H1 (cell line): ENCODE data around the gene SLC44A1. TPM values are rescaled to one million over a fixed set of nuclear protein-coding genes. Genes with fewer than 3 reads are reported as not detected.

Experiments
- CTCF ChIA-PET: fragments of 300-600 bp; sonication (Branson Sonifier 250); formaldehyde crosslinking; loops from one replicate; lab custom pipeline; 2021; ENCODE audit not compliant: partially characterized antibody; lab: Charles Lee
- POLR2A ChIA-PET: fragments of 300-600 bp; sonication (Branson Sonifier 250); formaldehyde crosslinking; loops from one replicate; lab custom pipeline; 2021; ENCODE audit warnings: inconsistent platforms; ENCODE audit not compliant: partially characterized antibody; lab: Charles Lee
- DNase-seq, 2 experiments: peaks; one replicate each; pipeline versions ENCODE4 v3.0.0 to v3.0.0-alpha.2; 2010 to 2022; ENCODE audit warnings: low spot score in 2 of 2, low read depth in 1 of 2, mixed read lengths in 1 of 2
- FAIRE-seq: peaks from 2 replicates; lab custom pipeline; 2011; peaks lifted over from hg19 to GRCh38; lab: Jason Lieb, UNC
- H2AFZ ChIP-seq: 2 replicates; pipeline ENCODE4 v1.8.1; 2012; ENCODE audit warnings: low read length, inconsistent platforms
- H2AK5ac ChIP-seq: 2 replicates; pipeline ENCODE4 v1.6.1; 2013; ENCODE audit warnings: low read depth, low read length
- H2BK120ac ChIP-seq: replicated peaks from 2 replicates; pipeline ENCODE3; 2013; ENCODE audit warnings: low read depth, low read length, inconsistent platforms
- H2BK12ac ChIP-seq: 2 replicates; pipeline ENCODE4 v1.6.1; 2013; ENCODE audit warnings: low read depth, low read length
- H2BK15ac ChIP-seq: 2 replicates; pipeline ENCODE4 v1.6.1; 2013; ENCODE audit warnings: low read length
- H2BK20ac ChIP-seq: 2 replicates; pipeline ENCODE4 v1.6.1; 2013; ENCODE audit warnings: low read length
- H2BK5ac ChIP-seq: 2 replicates; pipeline ENCODE4 v1.6.1; 2013; ENCODE audit warnings: low read depth, low read length
- H3K14ac ChIP-seq: 2 replicates; pipeline ENCODE4 v1.6.1; 2013; ENCODE audit warnings: inconsistent platforms; ENCODE audit not compliant: insufficient read length
- H3K18ac ChIP-seq: 2 replicates; pipeline ENCODE4 v1.6.1; 2013; ENCODE audit warnings: low read length; ENCODE audit errors: extremely low read depth
- H3K23ac ChIP-seq: 2 replicates; pipeline ENCODE4 v1.6.1; 2013; ENCODE audit warnings: inconsistent platforms; ENCODE audit not compliant: insufficient read length
- H3K23me2 ChIP-seq: 2 replicates; pipeline ENCODE4 v1.6.1; 2013; ENCODE audit warnings: low read depth, low read length
- H3K27ac ChIP-seq: 2 replicates; pipeline ENCODE4 v1.6.1; 2011; ENCODE audit warnings: low read depth, low read length, inconsistent platforms
- H3K27me3 ChIP-seq, 4 experiments: replicated peaks in 1 of 4; 1 replicate in 1 of 4; 2 replicates in 3 of 4; pipeline versions ENCODE4 v1.6.1 to v1.8.1; 2011 to 2013; ENCODE audit warnings: low read length in 3 of 4, mild to moderate bottlenecking in 3 of 4, inconsistent platforms in 2 of 4, mixed read lengths in 2 of 4, moderate library complexity in 1 of 4; ENCODE audit not compliant: control insufficient read depth in 3 of 4, insufficient read depth in 3 of 4; ENCODE audit errors: extremely low read depth in 1 of 4
- H3K36me3 ChIP-seq, 4 experiments: 2 replicates each; pipeline versions ENCODE4 v1.6.1 to v1.8.1; 2011 to 2013; ENCODE audit warnings: mild to moderate bottlenecking in 4 of 4, low read length in 3 of 4, moderate library complexity in 2 of 4, control low read depth in 1 of 4, inconsistent platforms in 1 of 4; ENCODE audit not compliant: insufficient read depth in 4 of 4, control insufficient read depth in 2 of 4
- H3K4ac ChIP-seq: replicated peaks from 2 replicates; pipeline ENCODE3; 2013; ENCODE audit warnings: low read length, low read depth, mixed read lengths, inconsistent platforms; ENCODE audit not compliant: insufficient read length
- H3K4me1 ChIP-seq, 4 experiments: replicated peaks in 1 of 4; 1 replicate in 1 of 4; 2 replicates in 3 of 4; pipeline versions ENCODE4 v1.6.1 to v1.8.1; 2011 to 2013; ENCODE audit warnings: low read length in 3 of 4, inconsistent platforms in 2 of 4, mixed read lengths in 1 of 4; ENCODE audit not compliant: insufficient read depth in 4 of 4, control insufficient read depth in 3 of 4
- H3K4me2 ChIP-seq, 2 experiments: 2 replicates each; pipeline versions ENCODE4 v1.6.1 to v1.8.1; 2011 to 2013; ENCODE audit warnings: low read depth in 2 of 2, low read length in 2 of 2, control low read depth in 1 of 2, inconsistent platforms in 1 of 2, mild to moderate bottlenecking in 1 of 2; ENCODE audit not compliant: insufficient read depth in 1 of 2
- H3K4me3 ChIP-seq, 4 experiments: fragments of 200-600, 300-600 bp in 1 of 4; sonication (generic), shearing (Covaris generic), sonication (Bioruptor Twin) in 1 of 4; 2 replicates each; pipeline versions ENCODE4 v1.5.1 to v1.8.1; 2011 to 2016; ENCODE audit warnings: low read length in 4 of 4, low read depth in 3 of 4, control low read depth in 2 of 4, inconsistent platforms in 2 of 4, mild to moderate bottlenecking in 2 of 4, mixed read lengths in 1 of 4, moderate library complexity in 1 of 4; ENCODE audit not compliant: insufficient read depth in 2 of 4; ENCODE audit errors: extremely low read depth in 1 of 4
- H3K56ac ChIP-seq: replicated peaks from 2 replicates; pipeline ENCODE3; 2013; ENCODE audit warnings: low read depth, mild to moderate bottlenecking, mixed read lengths, low read length, inconsistent platforms; ENCODE audit not compliant: insufficient read length
- H3K79me1 ChIP-seq: 2 replicates; pipeline ENCODE4 v1.6.1; 2013; ENCODE audit warnings: low read depth, low read length, control low read depth
- H3K79me2 ChIP-seq, 2 experiments: 2 replicates each; pipeline versions ENCODE4 v1.6.1 to v1.8.1; 2012 to 2013; ENCODE audit warnings: low read length in 2 of 2, mild to moderate bottlenecking in 2 of 2, inconsistent platforms in 1 of 2; ENCODE audit not compliant: insufficient read depth in 2 of 2, control insufficient read depth in 1 of 2
- H3K9ac ChIP-seq, 4 experiments: replicated peaks in 1 of 4; 1 replicate in 1 of 4; 2 replicates in 3 of 4; pipeline versions ENCODE4 v1.6.1 to v1.8.1; 2011 to 2013; ENCODE audit warnings: low read depth in 3 of 4, low read length in 3 of 4, control low read depth in 2 of 4, mild to moderate bottlenecking in 2 of 4, moderate library complexity in 2 of 4, inconsistent platforms in 1 of 4; ENCODE audit errors: extremely low read depth in 1 of 4
- H3K9me3 ChIP-seq, 2 experiments: 2 replicates each; pipeline versions ENCODE4 v1.6.1 to v1.8.1; 2012 to 2013; ENCODE audit warnings: mild to moderate bottlenecking in 2 of 2, moderate library complexity in 2 of 2, control low read depth in 1 of 2, inconsistent platforms in 1 of 2, low read depth in 1 of 2, low read length in 1 of 2, mixed read lengths in 1 of 2; ENCODE audit not compliant: insufficient read depth in 2 of 2
- H4K20me1 ChIP-seq, 2 experiments: replicated peaks in 1 of 2; 2 replicates each; pipeline versions ENCODE3 to v1.8.1; 2011 to 2013; ENCODE audit warnings: inconsistent platforms in 2 of 2, low read length in 2 of 2, mild to moderate bottlenecking in 1 of 2; ENCODE audit not compliant: insufficient read depth in 2 of 2, control insufficient read depth in 1 of 2
- H4K5ac ChIP-seq: 2 replicates; pipeline ENCODE4 v1.6.1; 2013; ENCODE audit warnings: low read length, low read depth, mixed read lengths, inconsistent platforms; ENCODE audit not compliant: insufficient read length
- H4K8ac ChIP-seq: 2 replicates; pipeline ENCODE4 v1.8.0; 2013; ENCODE audit warnings: mild to moderate bottlenecking, moderate library complexity, low read length, inconsistent platforms; ENCODE audit not compliant: insufficient read depth; ENCODE audit errors: extremely low read depth
- H4K91ac ChIP-seq: replicated peaks from 2 replicates; pipeline ENCODE3; 2013; ENCODE audit warnings: low read length, mixed read lengths, inconsistent platforms; ENCODE audit not compliant: insufficient read length
- MAFK ChIP-seq: IDR thresholded peaks from 2 replicates; pipeline ENCODE4 v1.6.1; 2012; ENCODE audit warnings: low read depth, mild to moderate bottlenecking, improper control_type of control experiment, low read length
- polyA plus RNA-seq, 7 experiments: library from polyadenylated mRNA; depleted of rRNA in 3 of 7; stranded (reverse) in 5 of 7; unstranded in 2 of 7; fragments of >200 nt in 5 of 7; fragments of 200-250 nt in 2 of 7; gene quantifications; 1 replicate in 5 of 7; 2 replicates in 1 of 7; 4 replicates in 1 of 7; pipeline versions ENCODE4 v1.2.1 to v1.2.3, GENCODE V29; 2011 to 2013; ENCODE audit warnings: missing spikeins in 2 of 7, mixed read lengths in 2 of 7
- total RNA-seq: library from RNA; stranded (reverse); fragmentation: NEBNext Ultra II Directional; extraction: Animal tissue kit (Norgen Biotek cat#: 25700); gene quantifications from 2 replicates; pipeline ENCODE4 v1.2.1, GENCODE V29; 2021

Gene SLC44A1
- total and polyA plus RNA-seq, 2 of the 8 experiments (the other 6 are each of a cell fraction or from before 2014, with no cell fraction given) = 30.5 to 71.2 TPM

- no peak overlapping the region for H3K4ac ChIP-seq
- FAIRE-seq (no peak), DNase-seq (no peak)
- H2BK120ac ChIP-seq = no peak overlapping the region
- POLR2A ChIA-PET = interaction anchor here (0.7 kb wide), 1 partner anchor 21 kb away, joined by 3 read pairs; no protein-coding TSS in a partner anchor
- H3K4me2 ChIP-seq = no peak overlapping the region
- H3K23ac ChIP-seq = no peak overlapping the region
- H2BK15ac ChIP-seq = no peak overlapping the region
- no peaks in the 10 kb centered on the region; a peak in 1 of 8 replicates for H3K36me3 ChIP-seq
- H3K56ac ChIP-seq = no peak overlapping the region
- H2BK12ac ChIP-seq = no peak overlapping the region
- no peak overlapping the region for H4K5ac ChIP-seq
- no peaks in the 10 kb centered on the region for H3K9me3 ChIP-seq
- H3K79me1 ChIP-seq = no peaks in the 10 kb centered on the region
- no peak overlapping the region for H3K18ac ChIP-seq
- H4K20me1 ChIP-seq = peaks cover 0 to 1% of the 10 kb centered on the region in 2 experiments
- H3K23me2 ChIP-seq = no peaks in the 10 kb centered on the region
- H2AK5ac ChIP-seq = no peak overlapping the region
- H3K79me2 ChIP-seq = no peaks in the 10 kb centered on the region
- H2BK20ac ChIP-seq = no peak overlapping the region
- no peak for TF ChIP-seq MAFK
- no peak overlapping the region for H4K8ac ChIP-seq
- no peaks in the 10 kb centered on the region for H3K4me1 ChIP-seq
- CTCF ChIA-PET = interaction anchor here (0.6 kb wide), 2 partner anchors 56 to 68 kb away, joined by 4 read pairs; no protein-coding TSS in a partner anchor
- H3K14ac ChIP-seq = no peak overlapping the region
- no peak overlapping the region for H4K91ac ChIP-seq
- no peak overlapping the region for H3K27ac ChIP-seq
- H3K27me3 ChIP-seq = no peaks in the 10 kb centered on the region
- H2BK5ac ChIP-seq = no peak overlapping the region
- H3K9ac ChIP-seq = no peak overlapping the region
- H2AFZ ChIP-seq = no peak overlapping the region
- H3K4me3 ChIP-seq = no peak overlapping the region
Measured at GRCh38 chr9:105479846-105480245, 235.4 kb downstream of the SLC44A1 start.
